ENCODE data around the gene ERO1A.

The ERO1A gene

DNA sequence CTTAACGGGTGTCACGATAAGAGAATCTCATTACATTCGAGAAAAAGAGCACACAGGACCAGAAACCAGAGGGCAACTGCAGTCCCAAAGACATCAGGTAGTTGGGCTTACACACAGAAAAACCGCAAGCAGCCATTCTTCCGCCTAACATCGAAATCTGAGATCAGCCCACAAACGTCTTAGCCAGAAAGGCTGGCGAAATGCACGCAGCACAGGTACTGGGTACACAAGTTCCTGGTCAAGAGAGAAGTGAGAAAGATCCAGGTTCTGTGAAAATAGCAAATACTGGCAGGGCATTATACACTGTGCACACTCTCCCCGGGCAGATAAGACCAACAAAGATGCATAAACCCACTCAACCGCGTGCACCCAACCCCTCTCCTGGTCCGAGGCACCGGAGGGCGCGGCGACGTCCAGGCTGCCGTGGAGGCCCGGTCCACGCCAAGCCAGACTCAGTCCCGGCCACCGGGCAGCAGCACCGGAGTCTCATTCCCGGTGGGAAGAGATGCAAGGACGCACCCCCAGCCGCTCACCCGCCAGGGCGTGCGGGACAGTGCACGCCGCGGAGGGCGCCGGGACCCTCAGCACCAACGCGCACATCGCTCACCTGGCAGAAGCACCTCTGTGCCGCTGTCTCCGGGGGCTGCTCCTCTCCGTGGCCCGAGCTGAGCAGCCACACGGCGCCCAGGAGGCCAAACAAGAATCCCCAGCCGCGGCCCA is 437 bp downstream of the ERO1A start:
- peak; percentile 61 for DNase-seq

GRCh38 chr14:52693532-52693931 is 1.8 kb downstream of the ERO1A start:
- DNase-seq, result no peak

DNA sequence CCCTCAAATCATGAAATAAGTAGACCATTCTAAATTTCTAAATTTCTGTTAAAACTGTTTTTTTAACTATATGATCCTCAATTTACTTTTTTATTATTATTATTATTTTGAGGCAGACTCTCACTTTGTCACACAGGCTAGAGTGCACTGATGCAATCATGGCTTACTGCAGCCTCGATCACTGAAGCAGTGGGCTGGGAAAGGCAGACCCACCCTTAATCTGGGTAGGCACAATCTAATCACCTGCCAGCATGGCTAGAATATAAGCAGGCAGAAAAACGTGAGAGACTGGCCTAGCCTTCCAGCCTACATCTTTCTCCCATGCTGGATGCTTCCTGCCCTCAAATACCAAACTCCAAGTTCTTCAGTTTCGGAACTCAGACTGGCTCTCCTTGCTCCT is 2.3 kb downstream of the ERO1A start:
- no peak for DNase-seq

DNA sequence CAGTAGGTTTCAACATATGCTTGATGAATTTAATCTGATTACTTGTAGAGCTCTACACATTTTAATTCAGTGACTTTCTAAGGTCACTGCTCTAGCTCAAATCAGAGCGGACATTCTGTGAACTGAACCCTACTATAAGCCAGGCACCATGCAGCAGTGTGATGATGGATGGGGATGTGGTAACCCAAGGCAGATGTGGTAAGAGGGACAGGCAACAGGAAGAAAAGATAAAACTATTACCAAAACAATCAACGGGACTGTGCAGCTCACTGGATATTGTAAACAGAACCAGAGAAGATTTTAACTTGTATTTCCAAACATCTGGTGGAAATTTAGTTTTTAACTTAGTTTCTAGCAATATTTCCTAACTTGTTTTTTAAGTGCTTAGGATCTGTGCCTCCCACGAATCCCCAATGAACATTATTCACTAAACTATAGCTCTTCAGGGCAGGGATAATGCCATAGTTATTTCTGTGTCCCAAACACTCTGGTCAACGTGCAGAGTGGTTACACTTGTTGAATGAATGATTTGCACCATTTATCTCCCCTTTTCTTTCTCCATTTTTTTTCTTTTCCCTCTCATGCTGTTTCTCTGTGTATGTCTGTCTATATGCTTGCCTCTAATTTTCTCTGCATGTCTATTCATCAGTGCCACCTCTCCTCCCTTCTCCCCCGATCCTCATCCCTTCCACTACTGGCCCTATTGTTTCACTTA is 3.0 kb downstream of the ERO1A start:
- DNase-seq, result no peak

DNA sequence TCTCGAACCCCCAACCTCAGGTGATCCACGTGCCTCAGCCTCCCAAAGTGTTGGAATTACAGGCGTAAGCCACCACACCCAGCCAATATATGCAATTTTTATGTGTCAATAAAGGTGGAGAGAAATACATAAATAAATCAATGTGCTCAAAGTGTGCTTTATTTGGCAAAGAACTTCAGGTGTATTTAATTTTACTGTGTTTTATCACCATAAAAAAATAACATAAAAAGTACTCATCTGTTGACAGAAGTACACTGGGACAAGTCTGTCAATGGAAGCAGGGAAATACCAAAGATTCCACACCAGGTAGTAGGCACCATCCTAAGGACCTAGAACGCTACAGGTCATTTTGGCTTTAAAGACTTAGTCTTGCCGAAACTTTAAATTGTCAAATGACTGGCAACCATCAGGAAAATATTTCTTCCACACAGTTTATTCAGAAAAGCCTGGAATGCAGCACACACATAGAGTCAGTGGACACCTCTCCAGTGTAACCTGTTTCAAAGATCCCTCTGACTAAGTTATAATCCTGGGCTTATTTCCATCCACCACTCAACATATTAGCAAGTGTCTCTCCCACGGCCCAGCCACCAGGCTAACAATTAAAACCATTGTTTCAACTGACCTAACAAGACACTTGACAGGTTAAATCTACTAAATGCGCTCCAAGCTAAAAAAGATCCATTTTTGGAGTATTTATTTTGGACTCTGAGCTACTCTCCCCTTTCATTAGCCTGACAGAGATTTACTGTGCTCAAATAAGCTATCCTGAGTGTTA is 4.2 kb downstream of the ERO1A start:
- DNase-seq, result no peak

GRCh38 chr14:52686176-52686575 is 9.2 kb downstream of the ERO1A start:
- DNase-seq, result no peak

- DNase-seq, result no peak
Observed at GRCh38 chr14:52683985-52684520, 11.3 kb downstream of the ERO1A start.

DNA sequence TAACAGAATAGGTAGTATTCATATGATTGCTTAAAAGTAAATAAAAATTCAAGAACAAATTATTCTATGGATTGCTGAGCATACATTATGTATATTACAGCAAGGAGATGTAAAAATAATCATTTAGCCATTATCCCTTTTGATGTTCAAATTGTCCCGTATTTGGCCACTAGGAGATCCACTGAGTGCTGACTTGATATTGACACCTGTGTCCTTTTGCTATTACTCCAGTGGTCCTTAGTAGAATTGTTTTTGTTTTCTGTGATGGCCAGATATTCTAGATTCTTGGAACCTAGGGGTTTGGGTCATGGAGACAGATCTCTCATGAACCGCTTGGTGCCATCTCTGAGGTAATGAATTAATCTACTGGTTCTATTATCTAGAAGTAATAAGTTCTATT is 16.8 kb downstream of the ERO1A start:
- no peak for DNase-seq

GRCh38 chr14:52663850-52664249 is 31.5 kb downstream of the ERO1A start:
- DNase-seq, result no peak

GRCh38 chr14:52661314-52661713 is 34.0 kb downstream of the ERO1A start:
- DNase-seq, result no peak

- DNase-seq, result no peak
Observed at GRCh38 chr14:52660832-52661231, 34.5 kb downstream of the ERO1A start.

DNA sequence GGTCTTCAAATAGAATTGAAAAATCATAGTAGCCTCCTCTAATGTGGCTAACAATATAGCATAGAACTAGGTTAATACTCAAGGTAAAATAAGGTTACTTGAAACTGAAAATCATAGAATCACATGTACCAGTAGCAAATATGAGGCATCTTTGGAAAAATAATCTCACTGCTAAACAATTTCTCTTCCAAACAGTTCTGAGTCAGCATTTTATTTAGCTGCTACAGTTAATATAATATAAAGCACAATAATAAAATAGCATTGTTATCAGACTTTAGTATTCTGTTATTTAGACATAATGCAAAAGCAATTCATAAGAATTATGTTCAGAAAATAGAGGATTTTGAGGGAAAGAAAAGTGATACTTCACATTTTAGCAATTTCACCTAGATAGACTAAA is 35.0 kb downstream of the ERO1A start:
- DNase-seq, result no peak

- no peak for DNase-seq
Observed at GRCh38 chr14:52656905-52657304, 38.5 kb downstream of the ERO1A start.

DNA sequence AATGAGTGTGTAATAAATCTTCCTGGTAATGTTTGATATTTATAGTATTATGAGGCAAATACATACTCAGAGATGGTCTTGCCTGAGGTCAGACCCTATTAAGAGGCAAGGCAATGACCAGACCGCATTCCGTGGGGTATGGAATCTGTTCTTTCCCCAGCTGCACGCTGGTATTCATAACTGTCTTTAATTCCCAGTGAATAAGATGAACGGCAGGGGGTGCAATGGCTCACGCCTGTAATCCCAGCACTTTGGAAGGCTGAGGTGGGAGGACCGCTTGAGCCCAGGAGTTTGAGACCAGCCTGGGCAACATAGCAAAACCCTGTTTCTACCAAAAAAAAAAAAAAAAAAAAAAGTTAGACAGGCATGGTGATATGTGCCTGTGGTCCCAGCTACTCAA is 44.6 kb downstream of the ERO1A start:
- no peak for DNase-seq

DNA sequence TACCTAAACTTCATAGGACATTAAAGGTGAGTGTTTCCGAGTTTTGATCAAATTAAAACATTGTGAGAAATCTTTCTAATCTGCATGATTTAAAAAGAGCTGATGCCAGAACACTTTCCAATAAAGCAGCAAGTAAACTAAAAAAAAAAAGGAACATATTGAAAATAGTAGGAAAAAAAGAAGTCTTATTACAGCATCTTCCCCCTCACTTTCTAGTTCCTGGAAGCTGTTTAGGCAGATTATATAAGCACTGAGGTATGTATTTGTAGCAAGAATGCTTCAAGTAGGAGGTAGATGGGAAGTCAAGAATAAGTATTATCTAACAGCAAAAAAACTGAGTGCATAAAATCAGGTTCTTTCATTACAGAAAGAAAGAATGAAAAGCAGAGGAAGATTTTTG is 45.8 kb downstream of the ERO1A start:
- DNase-seq, result no peak

DNA sequence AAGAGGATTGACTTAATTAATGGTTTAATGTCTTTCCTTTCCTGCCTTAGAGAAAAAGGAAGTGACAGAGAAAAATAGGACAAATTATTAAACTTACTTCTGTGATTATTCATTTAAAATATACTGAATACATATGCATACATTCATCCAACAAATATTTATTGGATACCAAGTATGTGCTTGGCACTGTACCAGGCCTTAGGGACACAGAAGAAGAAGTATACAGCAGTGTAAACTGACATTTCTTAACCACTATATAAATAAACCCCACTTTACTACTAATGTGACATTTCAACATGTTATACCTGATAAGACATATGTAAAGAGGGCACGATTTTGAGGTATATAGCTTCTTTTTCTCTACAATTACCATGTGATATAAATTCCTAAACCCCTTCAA is 53.6 kb downstream of the ERO1A start:
- DNase-seq, result no peak

DNA sequence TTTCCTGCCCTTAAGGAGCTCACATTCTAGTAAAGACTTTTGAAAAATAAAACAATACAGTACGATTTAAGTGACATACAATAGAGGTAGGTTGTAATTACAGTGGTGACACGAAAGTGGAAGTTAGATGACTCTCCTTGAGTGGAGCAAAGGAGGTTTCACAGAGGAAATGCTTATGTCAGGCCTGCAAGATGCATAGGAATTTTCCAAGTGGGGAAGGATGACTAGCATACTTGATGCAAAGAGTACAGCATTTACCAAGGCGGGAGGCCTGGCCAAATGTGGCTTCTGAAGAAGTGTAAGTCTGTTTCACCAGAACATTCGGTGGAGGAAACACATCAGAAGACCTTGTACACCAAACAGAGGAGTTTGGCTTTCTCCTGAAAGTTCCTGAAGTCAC is 55.2 kb downstream of the ERO1A start:
- peak; percentile 3 for DNase-seq

DNA sequence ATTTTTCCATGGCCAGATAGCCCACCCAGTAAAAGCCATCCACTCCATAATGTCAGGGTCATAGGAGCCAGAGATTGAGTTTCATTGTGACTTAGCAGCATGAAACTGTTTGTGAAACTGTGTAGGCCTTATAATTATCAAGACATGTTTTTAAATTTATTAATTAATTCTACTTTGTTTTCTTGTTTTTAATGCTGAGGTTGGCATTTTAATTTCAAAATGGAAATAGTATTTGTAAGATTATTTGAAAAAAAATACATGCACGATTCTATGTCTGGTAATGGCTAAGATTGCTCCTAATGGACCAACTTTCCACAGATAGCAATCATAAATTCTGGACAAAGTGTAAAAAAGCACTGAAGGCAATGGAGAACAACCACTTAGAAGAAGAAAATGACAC is 75.7 kb downstream of the ERO1A start:
- DNase-seq, result no peak

DNA sequence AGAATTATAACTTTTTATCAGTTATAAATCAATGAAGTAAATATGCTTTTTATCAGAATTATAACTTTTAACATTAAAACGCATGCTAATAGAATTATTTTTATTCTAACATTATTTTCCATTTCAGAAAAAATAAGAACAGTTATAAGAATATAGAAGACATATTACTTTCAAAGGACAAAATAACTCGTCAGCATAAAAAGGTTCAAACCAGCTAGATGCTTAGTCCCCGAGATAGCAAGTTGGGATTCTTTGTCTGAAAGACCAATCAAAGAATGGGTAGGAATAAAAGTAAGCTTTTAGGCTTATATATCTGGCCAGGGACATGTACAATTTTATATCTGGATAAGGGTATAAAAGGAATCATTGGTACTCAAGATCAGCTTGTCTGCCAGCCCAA is 76.8 kb downstream of the ERO1A start:
- DNase-seq, result no peak

- DNase-seq, result no peak
Observed at GRCh38 chr14:52610187-52610586, 85.2 kb downstream of the ERO1A start.

DNA sequence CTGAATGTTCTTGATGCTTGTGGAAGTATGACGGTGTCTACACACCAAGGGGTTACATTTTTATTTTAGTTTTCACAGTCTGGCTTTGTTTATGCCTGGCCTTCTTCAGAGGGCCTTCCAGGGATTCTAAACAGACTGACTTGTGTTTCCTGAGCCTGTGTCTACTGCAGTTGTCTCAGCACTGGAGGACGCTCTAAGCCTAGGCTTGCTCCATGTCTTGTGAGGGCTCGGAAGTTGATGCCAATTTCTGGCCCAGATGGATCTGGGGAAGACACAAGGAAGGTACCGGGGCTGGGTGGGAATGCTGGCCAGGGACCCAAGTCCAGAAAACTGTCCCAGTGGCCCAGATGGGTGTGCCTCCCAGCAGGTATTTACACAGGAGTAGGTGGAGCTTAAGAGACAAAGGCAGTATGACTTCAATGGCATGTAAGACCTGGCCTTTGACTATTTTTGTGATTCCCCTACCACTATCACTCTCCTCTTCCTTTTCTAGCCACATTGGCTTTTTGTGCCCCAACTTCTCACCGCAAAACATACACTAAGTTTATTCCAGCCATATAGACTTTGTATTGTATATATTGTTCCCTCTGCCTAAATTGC is 85.8 kb downstream of the ERO1A start:
- DNase-seq, result no peak

- no peak for DNase-seq
Observed at GRCh38 chr14:52607061-52607460, 88.3 kb downstream of the ERO1A start.

GRCh38 chr14:52602131-52602530 is 93.2 kb downstream of the ERO1A start:
- DNase-seq, result no peak

Data from stimulated activated CD4-positive, alpha-beta T cell treated with anti-CD3 and anti-CD28 coated beads, Interleukin-4, amount 100 ng/mL, for 24 hours (primary cell).